GM19043 (cell line): Measurements from ENCODE around the gene FGF14.

Source experiments
- ATAC-seq: cut with Tn5 transposase; IDR thresholded peaks from one replicate; pipeline ENCODE4 v1.9.1; 2021; ENCODE audit warnings: low read depth; ENCODE audit not compliant: unreplicated experiment

FGF14 gene

DNA sequence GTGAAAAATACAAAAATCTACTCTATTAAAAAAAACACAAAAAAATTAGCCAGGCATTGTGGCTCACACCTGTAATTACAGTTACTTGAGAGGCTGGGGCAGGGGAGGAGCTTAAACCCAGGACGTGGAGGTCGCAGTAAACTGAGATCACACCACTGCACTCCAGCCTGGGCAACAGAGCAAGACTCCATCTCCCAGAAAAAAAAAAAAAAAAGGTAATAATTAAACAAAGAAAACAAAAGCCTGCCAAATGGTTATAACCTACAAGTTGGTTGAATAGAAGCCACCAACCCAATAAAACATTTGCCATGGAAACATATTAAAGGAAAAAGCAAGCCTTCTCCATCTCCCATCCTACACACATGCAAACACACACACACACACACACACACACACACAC is 694.2 kb downstream of the FGF14 start:
- ATAC-seq = no peak

DNA sequence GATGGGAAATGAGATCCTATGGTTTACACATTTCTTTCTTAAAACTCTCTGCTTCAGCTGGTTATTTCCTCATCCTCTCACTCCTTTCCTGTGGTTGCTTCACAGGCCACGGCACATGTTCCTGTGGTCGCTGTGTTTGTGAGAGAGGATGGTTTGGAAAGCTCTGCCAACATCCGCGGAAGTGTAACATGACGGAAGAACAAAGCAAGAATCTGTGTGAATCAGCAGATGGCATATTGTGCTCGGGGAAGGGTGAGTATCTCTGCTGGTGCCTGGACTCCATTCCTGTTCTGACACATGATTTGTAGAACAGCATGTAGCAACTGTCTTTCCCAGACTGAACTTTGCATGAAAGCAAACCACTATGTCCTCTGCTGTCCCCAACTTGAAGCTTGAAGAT is 695.2 kb downstream of the FGF14 start:
- ATAC-seq = no peak

DNA sequence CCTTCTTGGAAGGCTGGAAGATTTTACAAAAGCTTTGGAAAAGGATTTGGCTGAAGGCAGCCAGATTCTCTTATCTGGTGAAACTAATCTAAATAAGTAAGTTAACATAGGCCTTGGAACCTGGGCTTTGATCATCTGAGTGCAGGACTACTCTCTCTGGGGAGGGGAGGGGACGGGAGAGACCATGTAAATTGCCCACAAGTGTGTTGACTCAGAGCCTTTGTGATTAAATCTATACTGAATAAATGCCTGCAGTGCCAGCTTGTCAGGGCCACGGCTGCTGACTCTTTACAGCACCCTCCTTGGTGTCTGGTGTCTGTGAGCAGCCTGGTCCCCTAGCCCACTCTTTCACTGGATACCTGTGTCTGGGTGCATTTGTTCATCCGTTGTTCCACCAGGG is 698.0 kb downstream of the FGF14 start:
- no peak for ATAC-seq

DNA sequence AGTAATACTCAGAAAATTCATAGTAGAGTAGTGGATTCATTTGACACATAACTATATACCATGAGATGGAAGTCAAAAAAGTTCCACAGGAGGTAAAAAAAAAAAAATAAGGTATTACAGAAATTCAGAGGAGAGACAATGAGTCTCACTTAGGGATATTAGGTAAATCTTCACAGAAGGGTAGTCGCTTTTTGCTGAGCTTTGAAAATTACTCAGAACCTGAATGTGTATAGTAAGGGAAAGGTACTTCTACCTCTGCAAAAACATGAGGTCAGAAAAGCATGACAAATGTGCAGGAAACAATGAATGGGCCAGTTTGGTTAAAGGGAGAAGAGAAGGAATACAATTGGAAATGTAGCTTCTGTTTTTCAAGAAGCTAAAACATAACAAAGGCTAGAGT is 698.8 kb downstream of the FGF14 start:
- no peak for ATAC-seq

DNA sequence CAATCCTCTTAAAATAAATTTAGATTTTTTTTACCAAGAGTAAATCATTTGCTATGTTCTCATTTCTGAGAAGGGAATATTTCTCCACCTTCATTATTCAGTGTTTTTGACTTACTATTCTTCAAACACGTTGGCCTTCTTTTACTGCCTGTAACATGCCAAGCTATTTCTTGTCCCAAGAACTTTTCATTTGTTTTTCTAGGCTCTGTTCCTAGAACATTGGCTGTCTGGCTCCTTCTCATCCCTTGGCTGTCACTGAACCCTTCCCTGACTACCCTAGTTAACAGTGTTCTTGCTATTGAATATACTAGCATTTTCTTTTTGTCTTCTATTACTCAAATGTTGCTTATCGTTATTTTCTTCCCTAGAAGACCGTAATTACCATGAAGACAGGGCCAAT is 701.2 kb downstream of the FGF14 start:
- no peak for ATAC-seq

DNA sequence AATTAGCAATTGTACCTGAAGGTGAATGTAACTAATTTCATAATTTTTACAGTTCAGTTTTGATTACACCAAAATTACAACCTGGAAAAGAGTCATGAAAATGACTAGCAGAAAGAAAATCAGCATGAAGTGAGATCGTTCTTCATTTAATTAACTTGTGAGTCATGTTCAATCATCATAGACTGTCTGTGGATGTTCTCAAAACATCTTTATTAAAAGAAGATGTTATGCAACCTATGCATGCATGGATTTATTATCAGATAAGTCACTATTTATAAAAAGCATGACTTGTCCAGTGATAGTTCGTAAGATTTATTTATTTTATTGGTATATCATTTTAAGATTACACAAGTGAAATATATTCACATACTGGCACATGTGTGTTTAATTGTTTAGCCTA is 703.4 kb downstream of the FGF14 start:
- ATAC-seq = no peak

DNA sequence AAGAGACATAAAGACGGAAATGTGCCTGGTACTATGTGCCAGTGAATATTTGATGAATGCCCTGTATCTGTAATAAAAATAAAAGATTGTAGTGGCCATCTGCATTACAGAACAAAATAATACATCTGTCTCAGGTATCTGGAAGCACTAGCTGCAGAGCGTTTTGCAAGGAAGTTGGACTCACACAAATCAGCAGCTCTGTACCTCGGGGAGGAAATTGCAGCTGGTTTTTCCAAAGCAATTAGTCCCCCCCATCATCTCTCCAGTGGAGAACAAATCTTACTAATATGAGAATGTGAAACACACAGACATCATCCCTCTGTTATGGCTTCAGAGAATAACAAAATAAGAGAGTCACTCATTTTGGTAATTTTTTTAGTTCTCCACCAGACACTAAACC is 704.1 kb downstream of the FGF14 start:
- ATAC-seq = no peak

DNA sequence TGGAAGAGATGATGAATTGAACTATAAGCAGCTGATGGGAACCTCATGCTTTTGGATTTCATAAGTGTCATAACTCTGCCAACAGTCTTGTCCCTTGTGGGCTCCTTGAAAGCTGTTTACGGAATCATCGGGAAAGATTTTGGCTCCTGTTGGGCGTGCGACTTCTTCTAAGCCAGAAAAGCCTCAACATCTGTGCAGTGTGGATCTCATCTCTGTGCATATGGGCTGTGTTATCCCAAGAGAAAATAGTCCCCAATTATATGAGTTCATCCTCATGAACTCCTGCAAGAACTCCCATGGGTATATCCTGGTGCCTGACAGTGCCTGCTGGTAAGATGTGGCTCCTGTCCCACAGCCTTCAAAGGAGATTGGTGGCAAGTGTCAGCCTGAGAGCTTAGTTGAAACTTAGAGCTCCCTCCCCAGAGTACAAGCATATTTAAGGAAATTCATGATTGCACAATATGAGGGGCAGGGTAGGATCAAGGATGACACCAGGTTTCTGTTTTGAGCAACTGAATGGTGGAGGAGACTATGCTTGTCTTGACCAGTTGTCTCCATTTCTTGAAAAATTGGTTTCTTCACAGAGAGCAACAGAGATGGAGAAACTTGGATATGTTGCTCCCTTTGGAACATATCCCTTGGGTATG is 705.9 kb downstream of the FGF14 start:
- ATAC-seq = no peak

DNA sequence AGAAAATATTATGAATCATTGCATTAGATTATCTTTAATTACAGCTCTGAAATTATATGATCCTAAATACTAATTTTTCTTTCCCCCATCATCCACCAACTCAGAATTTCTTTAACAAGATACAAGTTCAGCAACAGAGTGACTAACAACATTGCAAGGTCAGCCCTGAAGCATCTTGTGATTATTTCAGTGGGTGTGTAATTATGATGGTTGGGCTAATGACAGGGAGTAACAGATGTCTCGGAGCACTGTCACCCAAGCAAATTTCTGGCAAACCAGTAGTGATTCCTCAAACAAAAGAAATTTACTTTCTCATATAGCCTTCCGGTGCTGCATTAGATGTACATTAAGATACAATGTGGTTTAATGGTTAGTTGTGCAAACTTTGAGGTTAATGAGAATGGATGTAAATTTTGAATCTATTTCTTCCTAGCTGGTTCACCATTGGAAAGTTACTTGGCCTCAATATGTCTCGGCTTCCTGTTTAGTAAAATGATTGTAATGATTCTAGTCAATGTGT is 710.4 kb downstream of the FGF14 start:
- no peak for ATAC-seq

DNA sequence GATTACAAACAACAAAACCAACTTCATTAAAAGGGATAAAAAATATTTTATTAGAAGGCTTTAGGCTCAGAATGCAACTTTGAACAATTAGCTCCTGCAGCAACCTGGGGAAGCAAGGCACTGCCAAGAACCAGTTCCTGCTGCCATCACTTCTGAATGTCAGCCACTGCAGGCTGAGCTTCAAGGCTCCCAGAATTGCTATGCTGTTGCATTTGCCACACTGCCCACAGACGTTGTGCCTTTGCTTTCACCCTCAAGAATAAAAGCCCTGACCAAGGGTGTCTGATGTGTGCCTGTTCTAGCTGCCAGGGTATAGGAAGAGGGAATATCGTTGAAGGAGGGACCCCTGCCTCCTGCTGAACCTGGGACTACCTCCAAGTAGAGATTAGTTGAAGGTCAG is 711.0 kb downstream of the FGF14 start:
- no peak for ATAC-seq

DNA sequence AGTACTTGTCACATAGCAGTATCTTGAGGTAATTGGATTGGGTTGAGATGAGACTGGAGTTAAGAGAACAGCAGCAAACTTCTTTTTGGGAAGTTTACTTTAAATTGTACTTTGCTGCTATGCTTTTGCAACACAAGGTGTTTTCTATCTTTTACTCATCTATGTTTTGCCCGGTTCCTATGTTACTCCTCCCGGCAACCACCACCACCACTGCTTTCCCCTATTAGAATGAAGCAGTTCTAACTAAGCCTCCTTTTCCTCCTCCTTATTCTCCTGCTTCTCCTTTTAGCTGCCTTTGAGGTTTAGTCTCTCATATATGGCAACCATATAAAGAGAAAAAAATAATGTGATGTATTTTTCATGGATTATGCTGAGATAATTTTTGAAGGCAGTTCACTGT is 715.8 kb downstream of the FGF14 start:
- ATAC-seq = no peak

DNA sequence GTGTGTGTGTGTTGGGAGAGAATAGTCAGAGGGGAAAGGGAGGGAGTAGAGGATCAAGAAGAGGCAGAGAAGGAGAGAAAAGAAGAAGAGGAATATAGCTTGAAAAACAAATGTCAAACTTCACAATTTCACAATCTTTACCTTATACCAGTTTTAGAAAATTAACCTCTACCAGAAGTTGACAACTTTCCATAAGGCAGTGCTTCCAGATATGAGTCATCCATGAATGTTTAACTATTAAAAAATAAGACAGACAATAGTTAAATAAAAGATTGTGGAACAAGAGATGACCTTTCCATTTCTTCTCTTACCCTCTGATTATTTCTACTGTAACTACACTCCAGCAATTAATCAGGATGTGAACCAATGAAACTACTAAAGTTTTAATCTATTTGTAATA is 720.0 kb downstream of the FGF14 start:
- ATAC-seq = no peak

DNA sequence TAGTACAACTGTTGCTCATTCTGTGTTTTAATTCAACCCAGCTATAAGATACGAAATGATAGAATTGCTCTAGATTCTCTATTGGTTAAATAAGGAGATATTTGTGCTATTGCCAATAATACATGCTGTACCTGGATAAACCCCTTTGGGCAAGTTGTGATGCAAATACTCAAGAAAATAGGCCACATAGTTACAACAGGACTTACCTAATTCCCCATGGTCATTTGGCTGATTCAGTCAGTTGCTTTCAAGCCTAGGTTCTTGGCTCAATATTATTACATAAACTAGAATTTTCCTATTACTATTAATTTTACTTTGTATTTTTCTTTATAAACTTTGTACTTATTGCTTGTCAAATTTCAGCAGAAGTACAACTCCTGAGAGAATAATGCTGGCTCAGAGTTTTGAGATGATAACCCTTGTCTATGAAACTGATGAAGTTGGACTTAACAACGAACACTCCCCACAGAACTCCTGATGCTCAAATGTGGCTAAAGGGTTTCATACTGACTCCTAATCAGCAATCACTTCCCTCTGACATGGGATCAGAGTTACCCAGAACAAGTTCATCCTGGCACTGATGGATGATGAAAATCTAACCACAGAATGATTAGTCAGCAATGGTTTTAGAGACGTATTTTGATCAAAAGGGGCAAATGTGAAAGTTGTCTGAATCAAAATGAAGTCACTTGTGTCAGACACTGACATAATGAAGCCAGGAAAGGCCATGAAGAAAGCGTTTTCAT is 728.3 kb downstream of the FGF14 start:
- ATAC-seq = no peak

DNA sequence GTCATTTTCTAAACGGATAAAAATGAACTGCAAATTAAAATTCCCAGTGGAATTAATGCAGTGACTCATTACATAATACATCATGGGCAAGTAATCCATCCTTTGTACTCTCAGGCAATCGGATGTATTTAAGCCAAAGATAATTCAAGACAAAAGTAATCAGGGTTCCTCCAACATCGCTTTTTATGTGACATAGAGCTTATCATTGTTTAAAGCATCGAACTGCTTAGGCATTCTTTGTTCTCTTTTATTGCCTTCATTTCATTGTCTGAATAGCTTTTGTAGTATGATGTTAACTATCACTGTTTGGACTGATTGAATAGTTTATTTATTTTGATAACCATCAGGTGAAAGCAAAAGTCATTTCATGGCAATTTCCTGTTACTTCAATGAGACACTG is 740.0 kb downstream of the FGF14 start:
- no peak for ATAC-seq
